H1 (cell line): ENCODE measurements around the gene WWC2. TPM values are rescaled to one million over a fixed set of nuclear protein-coding genes. Genes with fewer than 3 reads are reported as not detected.

Experiments
- BACH1 ChIP-seq: IDR thresholded peaks from 2 replicates; pipeline ENCODE4 v1.6.1; 2012; ENCODE audit warnings: low read length, improper control_type of control experiment
- POLR2A ChIP-seq, 2 experiments: IDR thresholded peaks; 1 replicate in 1 of 2; 2 replicates in 1 of 2; pipeline ENCODE4 v1.6.1; 2011; ENCODE audit warnings: low read depth in 2 of 2, low read length in 2 of 2, mild to moderate bottlenecking in 2 of 2; ENCODE audit errors: control extremely low read depth in 1 of 2
- POLR2AphosphoS5 ChIP-seq: IDR thresholded peaks from 2 replicates; pipeline ENCODE4 v1.6.1; 2011; ENCODE audit warnings: low read depth, low read length
- POU5F1 ChIP-seq: IDR thresholded peaks from 2 replicates; pipeline ENCODE4 v1.6.1; 2011; ENCODE audit warnings: low read depth, mild to moderate bottlenecking, low read length, moderate library complexity
- SP4 ChIP-seq: IDR thresholded peaks from 2 replicates; pipeline ENCODE4 v1.6.1; 2012; ENCODE audit warnings: low read length, inconsistent platforms
- TAF7 ChIP-seq: optimal IDR thresholded peaks from 2 replicates; pipeline ENCODE3; 2011; ENCODE audit warnings: low read depth, mild to moderate bottlenecking, inconsistent platforms, low read length, moderate library complexity, borderline replicate concordance
- polyA plus RNA-seq, 7 experiments: library from polyadenylated mRNA; depleted of rRNA in 3 of 7; stranded (reverse) in 5 of 7; unstranded in 2 of 7; fragments of >200 nt in 5 of 7; fragments of 200-250 nt in 2 of 7; gene quantifications; 1 replicate in 5 of 7; 2 replicates in 1 of 7; 4 replicates in 1 of 7; pipeline versions ENCODE4 v1.2.1 to v1.2.3, GENCODE V29; 2011 to 2013; ENCODE audit warnings: missing spikeins in 2 of 7, mixed read lengths in 2 of 7
- total RNA-seq: library from RNA; stranded (reverse); fragmentation: NEBNext Ultra II Directional; extraction: Animal tissue kit (Norgen Biotek cat#: 25700); gene quantifications from 2 replicates; pipeline ENCODE4 v1.2.1, GENCODE V29; 2021

The WWC2 gene
- total and polyA plus RNA-seq, 2 of the 8 experiments (the other 6 are each of a cell fraction or from before 2014, with no cell fraction given), result 17.6 to 135 TPM

DNA sequence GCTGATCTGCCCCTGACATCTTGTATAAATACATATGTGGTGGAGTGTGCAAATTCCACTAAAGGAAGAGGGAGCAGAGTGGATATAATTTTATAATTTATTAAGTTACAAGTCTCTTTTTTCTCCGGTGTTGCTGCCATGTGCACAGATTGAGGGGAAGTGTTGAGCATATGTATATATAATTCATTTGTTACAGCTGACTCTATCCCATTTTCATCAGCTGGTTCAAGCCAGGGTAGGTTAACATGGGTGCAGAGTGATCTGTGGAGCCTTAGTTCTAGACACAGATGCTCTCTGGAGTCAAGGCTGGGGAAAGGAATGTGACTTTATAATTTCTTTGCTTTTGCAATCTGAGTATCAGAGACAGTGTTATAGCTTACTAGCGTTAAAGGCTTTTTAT is 103.5 kb downstream of the WWC2 start (continued):
- TF ChIP-seq POLR2A (IDR thresholded peaks at IDR 0.05; ENCODE audit: control extremely low read depth in 1 of 2, low read depth in 2 of 2, low read length in 2 of 2) (no peak), POU5F1 (no peak), POLR2AphosphoS5 (no peak), SP4 (no peak), BACH1 (no peak), TAF7 (no peak)
